Measurements from ENCODE around the gene C1QTNF6.

- TF ChIP-seq CTCF (IDR thresholded peaks at IDR 0.05) (no peak), POLR2A (IDR thresholded peaks at IDR 0.05) (no peak), POLR2AphosphoS5 (IDR thresholded peaks at IDR 0.05) (no peak)
Observed at GRCh38 chr22:37167176-37167980, 20.7 kb downstream of the C1QTNF6 start.
